Measurements from ENCODE around the gene RAPGEF6. TPM values are rescaled to one million over a fixed set of nuclear protein-coding genes. Genes with fewer than 3 reads are reported as not detected.

Gene RAPGEF6
- total RNA-seq, 1 donor from 2014 or later: 29.1 TPM

GRCh38 chr5:131532031-131532640 lies 102.9 kb downstream of the RAPGEF6 start:
- no peak overlapping the region for H3K27ac Mint-ChIP-seq
- peaks cover 4% of the 10 kb centered on the region for H3K4me1 Mint-ChIP-seq (ENCODE audit: low read depth)
- H3K36me3 Mint-ChIP-seq (ENCODE audit: insufficient read depth): peaks cover 1% of the 10 kb centered on the region
- H3K27me3 Mint-ChIP-seq: no peaks in the 10 kb centered on the region
- no peak for DNase-seq (ENCODE audit: low spot score, unreplicated experiment)
- no peak overlapping the region for H3K4me3 Mint-ChIP-seq (ENCODE audit: low read depth)
- no peak for TF ChIP-seq CTCF (IDR thresholded peaks at IDR 0.05; ENCODE audit: unreplicated experiment)
- no peaks in the 10 kb centered on the region for H3K9me3 Mint-ChIP-seq (ENCODE audit: low read depth)

GRCh38 chr5:131530706-131531331 lies 104.2 kb downstream of the RAPGEF6 start:
- no peak for DNase-seq (ENCODE audit: low spot score, unreplicated experiment)
- Mint-ChIP-seq H3K27ac (no peak overlapping the region), H3K27me3 (no peaks in the 10 kb centered on the region), H3K9me3 (ENCODE audit: low read depth) (no peaks in the 10 kb centered on the region), H3K36me3 (ENCODE audit: insufficient read depth) (peaks cover 1% of the 10 kb centered on the region), H3K4me1 (ENCODE audit: low read depth) (peaks cover 4% of the 10 kb centered on the region), H3K4me3 (ENCODE audit: low read depth) (no peak overlapping the region)
- TF ChIP-seq CTCF (IDR thresholded peaks at IDR 0.05; ENCODE audit: unreplicated experiment): no peak

- Mint-ChIP-seq H3K27ac (peak overlapping the region; percentile 1), H3K4me1 (ENCODE audit: low read depth) (peaks cover 4% of the 10 kb centered on the region), H3K9me3 (ENCODE audit: low read depth) (no peaks in the 10 kb centered on the region), H3K4me3 (ENCODE audit: low read depth) (no peak overlapping the region), H3K27me3 (no peaks in the 10 kb centered on the region), H3K36me3 (ENCODE audit: insufficient read depth) (peaks cover 1% of the 10 kb centered on the region)
- TF ChIP-seq CTCF (IDR thresholded peaks at IDR 0.05; ENCODE audit: unreplicated experiment): no peak
- DNase-seq (ENCODE audit: low spot score, unreplicated experiment): no peak
Measured at GRCh38 chr5:131528682-131529081, 106.3 kb downstream of the RAPGEF6 start.

GRCh38 chr5:131525805-131526204 lies 109.2 kb downstream of the RAPGEF6 start:
- no peak for DNase-seq (ENCODE audit: low spot score, unreplicated experiment)
- H3K4me3 Mint-ChIP-seq (ENCODE audit: low read depth): no peak overlapping the region
- peaks cover 2% of the 10 kb centered on the region for H3K4me1 Mint-ChIP-seq (ENCODE audit: low read depth)
- no peak overlapping the region for H3K27ac Mint-ChIP-seq
- H3K9me3 Mint-ChIP-seq (ENCODE audit: low read depth): no peaks in the 10 kb centered on the region
- peaks cover 2% of the 10 kb centered on the region for H3K36me3 Mint-ChIP-seq (ENCODE audit: insufficient read depth)
- H3K27me3 Mint-ChIP-seq: no peaks in the 10 kb centered on the region
- TF ChIP-seq CTCF (IDR thresholded peaks at IDR 0.05; ENCODE audit: unreplicated experiment): no peak

GRCh38 chr5:131524431-131524830 lies 110.6 kb downstream of the RAPGEF6 start:
- TF ChIP-seq CTCF (IDR thresholded peaks at IDR 0.05; ENCODE audit: unreplicated experiment): no peak
- no peak for DNase-seq (ENCODE audit: low spot score, unreplicated experiment)

More at GRCh38 chr5:131524431-131524830, 110.6 kb downstream of the RAPGEF6 start:
- no peaks in the 10 kb centered on the region for H3K4me1 Mint-ChIP-seq (ENCODE audit: low read depth)
- peaks cover 6% of the 10 kb centered on the region for H3K36me3 Mint-ChIP-seq (ENCODE audit: insufficient read depth)
- no peak overlapping the region for H3K27ac Mint-ChIP-seq
- H3K27me3 Mint-ChIP-seq: no peaks in the 10 kb centered on the region
- H3K9me3 Mint-ChIP-seq (ENCODE audit: low read depth): no peaks in the 10 kb centered on the region
- no peak overlapping the region for H3K4me3 Mint-ChIP-seq (ENCODE audit: low read depth)
